ENCODE measurements around the gene PDE6G.

Gene PDE6G

GRCh38 chr17:81686614-81687013 is 30.3 kb upstream of the PDE6G start:
- no peak overlapping the region for H3K27ac ChIP-seq (ENCODE audit: extremely low read depth, low read depth, low read length)
- no peak overlapping the region for H3K4me3 ChIP-seq (ENCODE audit: low read depth, low read length)
- H3K36me3 ChIP-seq (ENCODE audit: control insufficient read depth in 2 of 2, insufficient read depth in 1 of 2, low read length in 2 of 2), result peaks cover 6 to 69% of the 10 kb centered on the region in 2 experiments; a peak in 2 of 3 replicates
- H3K9me3 ChIP-seq (ENCODE audit: control insufficient read depth, insufficient read depth, low read depth, low read length), result no peaks in the 10 kb centered on the region
- POLR2A ChIA-PET, result interaction anchor here (2.6 to 6.6 kb wide), 3 partner anchors 9 to 16 kb away, joined by 9 to 109 read pairs (median 18); partner anchors contain the start of gene MRPL12
- peaks cover 4% of the 10 kb centered on the region for H3K4me1 ChIP-seq (ENCODE audit: control insufficient read depth, insufficient read depth, low read length)
- TF ChIP-seq ZNF2 (tag by site-specific recombination; IDR thresholded peaks at IDR 0.05), result no peak
- TF ChIP-seq ZBTB48 (tag by site-specific recombination; IDR thresholded peaks at IDR 0.05), result no peak
- no peak for TF ChIP-seq YY2 (tag by site-specific recombination; IDR thresholded peaks at IDR 0.05)
- no peak for TF ChIP-seq AEBP2 (tag by site-specific recombination; IDR thresholded peaks at IDR 0.05; ENCODE audit: borderline replicate concordance)
- no peak for TF ChIP-seq ZNF248 (tag by site-specific recombination; IDR thresholded peaks at IDR 0.05)
- no peak for TF ChIP-seq ZNF280D (tag by site-specific recombination; IDR thresholded peaks at IDR 0.05)
- TF ChIP-seq ZNF549 (tag by site-specific recombination; IDR thresholded peaks at IDR 0.05), result no peak
- TF ChIP-seq ZSCAN23 (tag by site-specific recombination; IDR thresholded peaks at IDR 0.05), result no peak
- TF ChIP-seq ZNF596 (tag by site-specific recombination; IDR thresholded peaks at IDR 0.05), result no peak
- no peak for TF ChIP-seq ZNF214 (tag by site-specific recombination; IDR thresholded peaks at IDR 0.05; ENCODE audit: borderline replicate concordance)
- TF ChIP-seq ZNF132 (tag by site-specific recombination; IDR thresholded peaks at IDR 0.05; ENCODE audit: borderline replicate concordance), result no peak
- no peak for TF ChIP-seq ZNF639 (tag by site-specific recombination; IDR thresholded peaks at IDR 0.05)
- TF ChIP-seq HIC1 (tag by site-specific recombination; IDR thresholded peaks at IDR 0.05), result no peak
- TF ChIP-seq ZNF521 (tag by site-specific recombination; IDR thresholded peaks at IDR 0.05), result no peak
- TF ChIP-seq ZNF768 (tag by site-specific recombination; IDR thresholded peaks at IDR 0.05), result no peak
- CTCF ChIA-PET, result interaction anchor here (0.7 kb wide), 1 partner anchor 24 kb away, joined by 3 read pairs; no protein-coding TSS in a partner anchor

GRCh38 chr17:81685108-81685507 is 28.8 kb upstream of the PDE6G start:
- peak overlapping the region; percentile 78; the same call in 1 of the 2 replicates for H3K27ac ChIP-seq (ENCODE audit: extremely low read depth, low read depth, low read length)
- POLR2A ChIA-PET, result interaction anchor here (0.9 to 6.6 kb wide), 7 partner anchors 10 to 181 kb away, joined by 3 to 109 read pairs (median 18); partner anchors contain the start of genes CCDC137, MRPL12, OXLD1 and PDE6G
- CTCF ChIA-PET, result interaction anchor here (0.6 to 2.1 kb wide), 3 partner anchors 10 to 540 kb away, joined by 3 to 7 read pairs (median 4); no protein-coding TSS in a partner anchor
- H3K9me3 ChIP-seq (ENCODE audit: control insufficient read depth, insufficient read depth, low read depth, low read length), result no peaks in the 10 kb centered on the region
- peaks cover 4% of the 10 kb centered on the region for H3K4me1 ChIP-seq (ENCODE audit: control insufficient read depth, insufficient read depth, low read length)
- H3K4me3 ChIP-seq (ENCODE audit: low read depth, low read length), result peak overlapping the region; percentile 75
- peaks cover 6 to 67% of the 10 kb centered on the region in 2 experiments; a peak in 2 of 3 replicates for H3K36me3 ChIP-seq (ENCODE audit: control insufficient read depth in 2 of 2, insufficient read depth in 1 of 2, low read length in 2 of 2)
- TF ChIP-seq ZNF692 (tag by site-specific recombination; IDR thresholded peaks at IDR 0.05) (no peak), KLF9 (tag by site-specific recombination; IDR thresholded peaks at IDR 0.05; ENCODE audit: low read depth) (no peak), MYNN (tag by site-specific recombination; IDR thresholded peaks at IDR 0.05; ENCODE audit: borderline replicate concordance) (no peak), ZNF529 (tag by site-specific recombination; IDR thresholded peaks at IDR 0.05; ENCODE audit: insufficient replicate concordance) (no peak), PRDM4 (tag by site-specific recombination; IDR thresholded peaks at IDR 0.05) (no peak), ZNF423 (tag by site-specific recombination; IDR thresholded peaks at IDR 0.05) (no peak)
